Measurements from ENCODE around the gene SORD.
"Not testable (repeated sequence)": the region's sequence is repeated elsewhere in the genome, so short reads cannot be mapped to it uniquely, and the experiment has no call there.

- TF ChIP-seq CTCF (IDR thresholded peaks at IDR 0.05; ENCODE audit: insufficient read depth, low read length, poor library complexity, severe bottlenecking); EZH2phosphoT487 (conservative IDR thresholded peaks at IDR 0.05; ENCODE audit: low read length): not testable (repeated sequence)
Measured at GRCh38 chr15:45031522-45032028, 8.6 kb downstream of the SORD start.
